Stomach (tissue), 4 donors: ENCODE measurements around the gene GVQW3.

Source experiments
- POLR2A ChIP-seq, 4 donors: fragments of 450-650 bp; IDR thresholded peaks; one replicate each; pipeline ENCODE4 v1.6.1; 2016; ENCODE audit warnings: antibody characterized with exemption in 4 of 4, control low read depth in 2 of 4, mild to moderate bottlenecking in 1 of 4, moderate library complexity in 1 of 4
- TF ChIP-seq, protein P1 (sequence below), 7 experiments: fragments of 450-650 bp in 4 of 7; fragments of 200-600 bp in 3 of 7; sonication (generic) in 3 of 7; IDR thresholded peaks; one replicate each; pipeline ENCODE4 v1.5.1; 2016 to 2019; ENCODE audit warnings: antibody characterized with exemption in 7 of 7, control low read depth in 2 of 7, mild to moderate bottlenecking in 1 of 7

DNA sequence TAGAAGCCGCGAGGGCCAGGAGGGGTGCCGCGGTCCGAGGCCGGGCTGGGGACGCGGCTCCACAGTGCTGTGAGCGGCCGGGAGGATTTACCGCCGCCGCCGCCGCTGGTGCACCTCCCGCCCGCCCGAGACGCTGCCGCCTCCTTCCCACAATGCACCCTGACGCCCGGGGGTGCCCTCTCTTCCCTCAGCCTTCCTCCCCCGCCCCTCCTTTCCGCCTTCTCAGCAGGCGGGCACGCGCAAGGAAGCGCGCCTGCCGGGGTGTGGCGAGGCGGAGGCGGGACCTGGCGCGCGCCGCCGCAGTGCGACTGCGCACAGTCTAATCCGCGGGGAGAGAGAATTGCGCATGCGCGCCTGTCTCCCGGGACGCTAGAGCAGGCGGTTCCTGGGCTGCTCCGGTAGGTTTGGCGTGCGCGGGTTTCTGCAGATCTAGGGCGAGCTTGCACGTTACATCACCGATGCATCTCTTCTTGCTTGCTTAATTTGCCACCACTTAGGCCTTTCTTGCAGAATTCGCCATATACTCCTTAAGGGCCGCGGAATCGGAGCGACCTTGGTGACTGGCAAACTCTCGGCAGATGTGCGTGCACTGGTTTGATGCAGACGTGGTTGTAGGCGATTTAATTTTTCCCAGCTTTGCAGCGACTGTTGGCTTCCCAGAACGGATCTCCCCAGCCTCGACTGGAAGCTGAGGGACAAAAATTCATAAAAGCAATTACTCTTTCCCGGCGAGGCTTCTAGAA, at the start of gene GVQW3, which contains the start of gene THAP12:
- TF ChIP-seq, protein P1, sequence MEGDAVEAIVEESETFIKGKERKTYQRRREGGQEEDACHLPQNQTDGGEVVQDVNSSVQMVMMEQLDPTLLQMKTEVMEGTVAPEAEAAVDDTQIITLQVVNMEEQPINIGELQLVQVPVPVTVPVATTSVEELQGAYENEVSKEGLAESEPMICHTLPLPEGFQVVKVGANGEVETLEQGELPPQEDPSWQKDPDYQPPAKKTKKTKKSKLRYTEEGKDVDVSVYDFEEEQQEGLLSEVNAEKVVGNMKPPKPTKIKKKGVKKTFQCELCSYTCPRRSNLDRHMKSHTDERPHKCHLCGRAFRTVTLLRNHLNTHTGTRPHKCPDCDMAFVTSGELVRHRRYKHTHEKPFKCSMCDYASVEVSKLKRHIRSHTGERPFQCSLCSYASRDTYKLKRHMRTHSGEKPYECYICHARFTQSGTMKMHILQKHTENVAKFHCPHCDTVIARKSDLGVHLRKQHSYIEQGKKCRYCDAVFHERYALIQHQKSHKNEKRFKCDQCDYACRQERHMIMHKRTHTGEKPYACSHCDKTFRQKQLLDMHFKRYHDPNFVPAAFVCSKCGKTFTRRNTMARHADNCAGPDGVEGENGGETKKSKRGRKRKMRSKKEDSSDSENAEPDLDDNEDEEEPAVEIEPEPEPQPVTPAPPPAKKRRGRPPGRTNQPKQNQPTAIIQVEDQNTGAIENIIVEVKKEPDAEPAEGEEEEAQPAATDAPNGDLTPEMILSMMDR (IDR thresholded peaks at IDR 0.05), result peak in 1 of 7 experiments; percentile 20
- no peak for TF ChIP-seq POLR2A (IDR thresholded peaks at IDR 0.05)
